ENCODE results near the gene INA.
"Not testable (repeated sequence)": the region's sequence is repeated elsewhere in the genome, so short reads cannot be mapped to it uniquely, and the experiment has no call there.

The INA gene

DNA sequence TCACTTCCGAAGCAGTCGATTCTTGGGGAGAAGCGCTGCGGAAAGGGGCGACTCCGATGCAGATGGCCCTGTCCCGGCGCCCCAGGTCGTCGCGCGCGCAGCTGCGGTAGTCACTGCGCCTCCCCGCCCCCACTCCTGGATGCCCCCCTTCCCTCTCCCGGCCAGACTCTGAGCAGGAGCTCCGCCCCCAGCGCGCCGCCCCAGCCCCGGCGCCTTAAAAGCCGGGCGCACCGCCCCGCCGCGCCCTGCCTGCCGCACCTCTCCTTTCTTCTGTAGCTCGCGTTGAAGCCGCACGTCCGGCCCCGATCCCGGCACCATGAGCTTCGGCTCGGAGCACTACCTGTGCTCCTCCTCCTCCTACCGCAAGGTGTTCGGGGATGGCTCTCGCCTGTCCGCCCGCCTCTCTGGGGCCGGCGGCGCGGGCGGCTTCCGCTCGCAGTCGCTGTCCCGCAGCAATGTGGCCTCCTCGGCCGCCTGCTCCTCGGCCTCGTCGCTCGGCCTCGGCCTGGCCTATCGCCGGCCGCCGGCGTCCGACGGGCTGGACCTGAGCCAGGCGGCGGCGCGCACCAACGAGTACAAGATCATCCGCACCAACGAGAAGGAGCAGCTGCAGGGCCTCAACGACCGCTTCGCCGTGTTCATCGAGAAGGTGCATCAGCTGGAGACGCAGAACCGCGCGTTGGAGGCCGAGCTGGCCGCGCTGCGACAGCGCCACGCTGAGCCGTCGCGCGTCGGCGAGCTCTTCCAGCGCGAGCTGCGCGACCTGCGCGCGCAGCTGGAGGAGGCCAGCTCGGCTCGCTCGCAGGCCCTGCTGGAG, at the start of gene INA:
Gene INA, plus strand, starts transcription at position 243 of the 817 bp plus-strand sequence. Its CDS starts 74 bp downstream, at position 317.
- DNase-seq, result peak; percentile 18

DNA sequence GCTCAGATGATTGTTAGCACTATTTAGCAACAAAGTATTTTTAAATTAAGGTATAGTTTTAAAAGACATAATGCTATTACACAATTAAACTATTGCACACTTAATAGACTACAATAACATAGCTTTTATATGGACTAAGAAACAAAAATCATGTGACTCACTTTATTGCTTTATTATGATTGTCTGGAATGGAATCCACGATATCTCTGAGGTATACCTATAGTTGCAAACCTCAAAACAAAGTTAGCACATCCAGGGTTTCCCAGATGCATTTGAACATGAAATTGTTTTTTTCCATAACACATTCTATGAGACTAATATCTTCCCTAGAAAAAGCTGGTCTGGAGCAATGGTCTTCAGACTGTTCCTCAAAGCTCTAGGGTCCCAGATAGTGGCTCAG, 49.5 kb upstream of the INA start:
- no peak for DNase-seq

DNA sequence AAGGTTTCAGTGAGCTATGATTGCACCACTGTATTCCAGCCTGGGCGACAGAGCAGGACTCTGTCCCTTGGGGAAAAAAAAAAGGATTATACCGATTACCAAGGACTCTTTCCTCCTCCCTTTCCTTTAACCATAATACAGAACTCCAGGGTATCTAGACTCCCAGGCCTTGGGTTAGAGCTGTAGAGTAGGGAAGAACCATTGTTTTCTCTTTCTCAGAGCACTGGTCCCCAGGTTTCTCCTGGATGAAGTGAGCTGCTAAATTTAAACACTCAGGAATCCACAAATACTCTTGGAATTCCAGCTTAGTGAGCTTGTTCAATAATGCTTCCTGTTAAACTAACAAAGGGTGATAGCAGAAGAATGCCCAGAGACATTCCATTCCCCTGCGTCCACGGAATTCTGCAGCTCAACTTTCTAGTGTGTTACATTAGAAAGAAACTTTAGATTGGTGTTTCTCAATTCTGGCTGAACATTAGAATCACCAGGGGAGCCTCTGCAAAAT, 45.8 kb upstream of the INA start:
- DNase-seq, result no peak

DNA sequence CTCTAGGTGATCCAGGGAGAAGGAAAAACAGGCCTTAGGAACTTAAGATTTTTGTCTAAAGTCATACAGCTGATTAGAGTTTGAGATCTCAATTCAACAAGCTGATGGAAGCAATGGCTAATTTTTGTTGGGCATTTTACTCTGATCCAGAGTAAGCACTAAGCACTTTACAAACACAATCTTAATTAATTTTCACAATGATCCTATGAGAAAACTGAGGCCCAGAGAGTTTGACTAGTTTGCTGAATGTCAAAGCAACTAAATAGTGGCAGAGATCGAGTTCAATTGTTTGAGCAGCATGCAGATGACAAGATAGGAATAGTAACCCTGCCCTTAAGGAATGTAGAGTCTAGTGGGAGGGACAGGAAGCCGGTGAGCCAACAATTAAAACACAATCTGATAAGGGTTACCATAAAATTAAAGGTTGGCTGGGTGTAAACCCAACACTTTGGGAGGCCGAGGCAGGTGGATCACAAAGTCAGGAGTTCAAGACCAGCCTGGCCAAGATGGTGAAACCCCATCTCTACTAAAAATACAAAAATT, 44.7 kb upstream of the INA start:
- no peak for DNase-seq

DNA sequence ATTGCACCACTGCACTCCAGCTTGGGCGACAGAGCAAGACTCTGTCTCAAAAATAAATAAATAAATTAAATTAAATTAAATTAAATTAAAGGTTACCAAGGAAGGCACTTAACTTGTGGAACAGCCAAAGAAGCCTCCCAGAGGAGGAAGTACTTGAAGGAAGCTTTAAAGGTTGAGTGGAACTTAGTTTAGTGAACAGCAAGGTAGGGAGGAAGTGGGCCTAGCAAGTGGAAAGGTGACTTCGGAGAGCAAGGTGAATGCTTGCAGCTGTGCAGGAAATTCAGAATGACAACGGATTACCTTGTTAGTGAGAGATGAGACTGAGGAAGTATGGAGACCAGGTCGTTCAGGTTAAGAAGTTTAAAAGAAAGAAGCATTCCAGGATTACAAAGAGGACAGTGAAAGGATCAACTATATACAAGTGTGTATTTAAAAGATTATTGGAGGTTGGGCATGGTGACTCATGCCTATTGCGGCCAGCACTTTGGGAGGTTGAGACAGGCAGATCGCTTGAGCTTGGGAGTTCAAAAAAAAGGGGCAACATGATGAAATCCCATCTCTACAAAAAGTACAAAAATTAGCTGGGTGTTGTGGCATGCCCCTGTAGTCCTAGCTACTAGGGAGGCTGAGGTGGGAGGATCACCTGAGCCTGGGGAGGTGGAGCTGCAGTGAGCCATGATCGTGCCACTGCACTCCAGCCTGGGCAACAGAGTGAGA, 44.0 kb upstream of the INA start:
- no peak for DNase-seq

DNA sequence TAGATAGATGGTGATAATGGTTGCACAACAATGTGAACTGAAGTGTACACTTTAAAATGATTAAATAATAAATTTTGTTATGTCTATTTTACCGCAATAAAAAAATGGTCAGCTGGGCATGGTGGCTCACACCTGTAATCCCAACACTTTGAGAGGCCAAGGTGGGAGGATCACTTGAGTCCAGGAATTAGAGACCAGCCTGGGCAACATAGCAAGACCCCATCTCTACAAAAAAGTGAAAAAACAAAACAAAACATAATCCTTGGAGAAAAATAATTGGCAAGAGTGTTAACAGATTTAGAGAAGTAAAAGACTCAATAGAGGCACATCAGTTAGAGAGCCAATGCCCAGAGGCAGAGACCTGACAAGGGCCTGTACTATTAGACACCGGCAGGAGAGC, 41.2 kb upstream of the INA start:
- DNase-seq, result no peak

DNA sequence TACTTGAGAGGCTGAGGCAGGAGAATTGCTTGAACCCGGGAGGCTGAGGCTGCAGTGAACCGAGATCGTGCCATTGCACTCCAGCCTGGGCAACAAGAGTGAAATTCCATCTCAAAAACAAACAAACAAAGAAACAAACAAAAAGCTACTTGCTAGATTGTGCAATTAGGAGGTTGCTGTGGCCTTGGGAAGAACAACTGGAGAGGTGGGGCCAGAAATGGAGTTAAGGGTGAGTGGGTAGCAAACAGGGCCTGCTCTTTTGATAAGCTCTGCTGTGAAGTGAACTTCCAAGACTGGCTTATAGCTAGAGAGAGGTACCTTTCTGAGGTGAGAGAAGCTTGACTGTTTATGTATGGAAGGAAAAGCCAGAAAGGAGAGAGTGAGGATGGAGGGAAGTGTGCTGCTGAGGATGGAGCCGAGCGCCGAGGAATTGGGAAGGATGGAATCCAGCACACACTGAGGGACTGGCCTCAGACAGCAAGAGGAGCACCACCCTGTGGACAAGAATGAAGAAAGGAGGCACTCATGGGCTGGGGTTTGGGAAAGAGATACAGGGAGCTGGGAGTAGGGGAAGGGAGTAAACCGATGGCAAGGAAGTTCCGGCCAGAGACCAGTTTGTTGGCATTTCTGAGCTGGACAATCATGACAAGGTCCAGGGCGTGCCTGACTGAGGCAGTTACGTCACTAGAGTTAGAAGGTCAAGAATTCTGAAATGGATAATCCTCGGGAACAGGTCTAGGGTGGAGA, 38.3 kb upstream of the INA start:
- DNase-seq, result no peak

DNA sequence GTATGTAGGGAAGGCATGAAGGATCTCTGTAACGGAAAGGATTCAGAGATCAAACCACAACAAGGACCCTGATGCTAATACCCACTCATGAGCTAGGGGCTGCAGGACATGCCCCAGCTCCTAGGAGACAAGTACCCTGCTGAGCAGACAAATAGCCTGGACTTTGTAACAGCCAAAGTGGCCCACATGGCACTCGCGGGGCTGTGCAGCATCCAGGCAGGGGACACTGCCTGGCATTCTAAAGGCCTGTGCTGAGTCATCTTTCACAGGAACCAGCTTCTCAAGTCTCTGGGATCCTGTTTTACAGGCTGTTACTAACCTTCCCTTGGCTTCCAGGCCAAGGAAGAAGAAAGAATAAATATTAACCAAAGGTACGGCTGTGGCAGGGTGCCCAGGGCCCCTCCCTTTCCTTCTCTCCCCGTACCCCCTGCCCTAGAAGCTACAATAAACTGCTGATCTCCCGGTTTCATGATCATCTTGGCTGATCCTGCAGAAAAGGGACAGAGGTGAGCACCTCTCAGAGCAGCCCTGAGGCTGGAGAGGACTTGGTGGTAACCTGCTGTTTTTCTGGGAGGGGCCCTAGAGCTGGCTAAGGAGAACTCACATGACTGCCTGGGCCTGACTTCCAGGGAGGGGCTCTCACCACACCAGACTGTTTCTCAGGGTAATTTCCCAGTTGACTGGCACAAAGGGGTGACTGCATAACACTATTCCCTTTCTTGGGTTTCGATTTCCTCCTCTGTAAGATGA, 35.5 kb upstream of the INA start:
- DNase-seq, result no peak

DNA sequence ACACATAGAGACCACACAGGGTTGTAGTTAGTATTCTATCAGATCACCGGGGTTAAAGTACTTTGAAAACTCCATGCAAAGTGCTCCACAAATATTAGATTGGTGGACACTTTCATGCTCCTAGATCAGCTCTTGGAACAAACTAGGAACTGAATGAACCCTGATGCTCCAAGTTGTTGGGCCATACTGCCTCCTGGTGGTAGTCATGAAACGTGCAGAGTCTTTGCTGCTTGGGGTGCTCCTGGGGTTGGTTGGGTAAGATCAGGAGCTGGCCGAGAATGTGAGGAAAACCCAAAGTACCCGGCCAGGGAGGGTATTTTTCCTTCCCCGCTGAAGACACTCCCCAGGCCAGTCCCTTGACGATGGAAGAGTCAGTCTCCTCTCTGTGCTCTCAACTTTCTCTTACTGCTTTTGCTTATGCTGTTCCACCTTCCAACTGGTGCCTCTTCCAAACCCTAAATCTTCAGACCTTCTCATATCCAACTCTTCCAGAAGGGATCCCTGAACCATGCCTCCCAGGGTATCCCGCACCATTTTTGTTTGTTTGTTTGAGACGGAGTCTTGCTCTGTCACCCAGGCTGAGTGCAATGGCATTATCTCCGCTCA, 32.2 kb upstream of the INA start:
- peak; percentile 61 for DNase-seq

DNA sequence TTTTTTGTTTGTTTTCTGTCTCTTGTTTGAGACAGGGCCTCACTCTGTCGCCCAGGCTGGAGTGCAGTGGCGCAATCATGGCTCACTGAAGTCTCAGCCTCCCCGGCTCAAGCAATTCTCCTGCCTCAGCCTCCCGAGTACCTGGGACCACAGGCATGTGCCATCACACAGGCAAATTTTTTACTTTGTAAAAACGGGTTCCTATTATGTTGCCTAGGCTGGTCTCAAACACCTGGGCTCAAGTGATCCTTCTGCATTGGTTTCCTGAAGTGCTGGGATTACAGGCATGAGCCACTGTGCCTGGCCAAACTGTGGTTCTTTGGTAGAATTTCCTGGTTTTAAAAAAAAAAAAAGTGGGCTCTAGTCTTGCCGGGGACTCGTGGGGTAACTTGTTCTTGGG, 31.4 kb upstream of the INA start, which contains the start of gene RPEL1:
Gene RPEL1, plus strand, starts transcription at position 301 of the 400 bp plus-strand sequence. CDS start 110 bp downstream, outside the sequence.
- not testable (repeated sequence) for DNase-seq

DNA sequence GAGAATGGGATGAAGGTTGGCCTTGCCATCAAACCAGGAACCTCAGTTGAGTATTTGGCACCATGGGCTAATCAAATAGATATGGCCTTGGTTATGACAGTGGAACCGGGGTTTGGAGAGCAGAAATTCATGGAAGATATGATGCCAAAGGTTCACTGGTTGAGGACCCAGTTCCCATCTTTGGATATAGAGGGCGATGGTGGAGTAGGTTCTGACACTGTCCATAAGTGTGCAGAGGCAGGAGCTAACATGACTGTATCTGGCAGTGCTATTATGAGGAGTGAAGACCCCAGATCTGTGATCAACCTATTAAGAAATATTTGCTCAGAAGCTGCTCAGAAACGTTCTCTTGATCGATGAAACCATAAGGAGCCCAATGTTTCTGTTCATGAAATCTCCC, 30.6 kb upstream of the INA start:
- DNase-seq, result no peak

DNA sequence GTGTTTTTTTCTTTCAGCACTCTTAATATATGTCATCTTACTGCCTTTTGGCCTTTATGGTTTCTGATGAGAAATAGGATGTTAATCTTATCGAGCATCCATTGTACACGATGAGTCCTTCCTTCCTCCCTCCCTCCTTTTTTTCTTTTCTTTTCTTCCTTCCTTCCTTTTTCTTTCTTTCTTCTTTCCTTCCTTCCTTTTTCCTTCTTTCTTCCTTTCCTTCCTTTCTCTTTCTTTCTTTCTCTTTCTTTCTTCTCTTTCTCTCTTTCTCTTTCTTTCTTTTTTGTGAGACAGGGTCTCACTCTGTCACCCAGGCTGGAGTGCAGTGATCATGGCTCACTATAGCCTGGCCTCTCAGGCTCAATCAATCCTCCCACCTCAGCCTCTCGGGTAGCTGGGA, 22.8 kb upstream of the INA start:
- no peak for DNase-seq

DNA sequence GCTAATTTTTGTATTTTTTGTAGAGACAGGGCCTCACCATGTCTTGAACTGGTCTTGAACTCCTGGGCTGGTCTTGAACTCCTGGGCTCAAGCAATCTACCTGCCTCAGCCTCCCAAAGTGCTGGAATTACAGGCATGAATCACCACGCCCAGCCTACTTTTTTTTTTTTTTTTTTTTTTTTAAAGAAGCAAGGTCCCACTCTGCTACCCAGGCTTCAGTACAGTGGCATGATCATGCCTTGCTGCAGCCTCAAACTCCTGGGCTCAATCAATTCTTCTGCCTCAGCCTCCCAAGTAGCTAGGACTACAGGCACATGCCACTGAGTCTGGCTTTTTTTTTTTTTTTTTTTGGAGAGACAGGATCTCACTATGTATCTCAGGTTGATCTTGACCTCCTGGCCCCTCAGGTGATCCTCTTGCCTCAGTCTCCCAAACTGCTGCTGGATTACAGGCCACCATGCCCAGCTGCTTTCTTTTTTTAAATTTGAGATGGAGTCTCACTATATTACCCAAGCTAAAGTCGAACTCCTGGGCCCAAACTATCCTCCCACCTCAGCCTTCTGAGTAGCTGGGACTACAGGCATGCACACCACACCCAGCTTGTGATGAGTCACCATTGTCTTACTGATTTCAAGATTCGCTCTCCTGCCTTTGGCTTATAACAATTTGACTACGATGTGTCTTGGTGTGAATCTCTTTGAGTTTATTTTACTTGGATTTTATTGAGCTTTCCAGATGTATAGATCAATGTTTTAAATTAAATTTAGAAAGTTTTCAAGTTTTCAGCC, 22.2 kb upstream of the INA start:
- DNase-seq, result no peak

DNA sequence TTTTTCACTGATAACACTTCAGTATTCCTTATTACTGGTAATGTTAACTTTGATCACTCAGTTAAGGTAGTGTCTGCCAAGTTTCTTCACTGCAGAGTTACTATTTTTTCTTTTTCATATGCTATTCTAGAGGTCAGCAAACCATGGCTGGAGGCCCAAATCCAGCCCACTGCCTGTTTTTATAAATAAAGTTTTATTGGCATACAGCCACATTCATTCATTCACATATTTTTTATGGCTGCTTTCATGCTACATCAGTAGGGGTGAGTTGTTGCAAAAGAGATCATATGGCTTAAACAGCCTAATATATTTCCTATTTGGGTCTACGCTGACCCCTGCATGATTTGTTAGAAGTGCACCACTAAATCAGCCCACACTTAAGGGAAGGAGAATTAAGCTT, 20.3 kb upstream of the INA start:
- no peak for DNase-seq

DNA sequence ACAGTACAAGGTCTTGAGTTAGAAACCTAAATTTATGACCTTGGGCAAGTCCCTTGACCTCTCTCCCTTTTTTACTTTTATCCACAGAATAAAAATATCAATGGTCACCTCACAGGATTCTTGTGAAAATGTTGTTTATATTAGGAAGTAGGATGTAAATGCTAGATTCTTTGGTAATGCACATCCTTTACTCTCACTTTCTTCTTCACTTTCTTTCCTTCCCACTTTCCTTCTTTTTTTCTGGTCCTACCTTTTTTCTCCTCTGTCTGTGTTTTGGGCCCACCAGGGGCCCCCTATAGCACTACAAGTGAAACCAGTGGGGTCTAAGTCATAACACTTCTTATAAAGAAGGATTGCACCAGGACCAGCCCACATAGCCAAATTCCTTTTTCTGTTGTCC, 19.1 kb upstream of the INA start:
- DNase-seq, result no peak

DNA sequence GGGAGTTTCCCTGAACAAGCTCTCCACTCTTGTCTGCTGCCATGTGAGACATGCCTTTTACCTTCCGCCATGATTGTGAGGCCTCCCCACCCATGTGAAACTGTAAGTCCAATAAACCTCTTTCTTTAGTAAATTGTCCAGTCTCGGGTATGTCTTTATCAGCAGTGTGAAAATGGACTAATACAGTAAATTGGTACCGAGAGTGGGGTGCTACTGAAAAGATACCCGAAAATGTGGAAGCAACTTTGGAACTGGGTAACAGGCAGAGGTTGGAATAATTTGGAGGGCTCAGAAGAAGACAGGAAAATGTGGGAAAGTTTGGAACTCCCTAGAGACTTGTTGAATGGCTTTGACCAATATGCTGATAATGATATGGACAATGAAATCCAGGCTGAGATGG, 18.0 kb upstream of the INA start:
- not testable (repeated sequence) for DNase-seq

DNA sequence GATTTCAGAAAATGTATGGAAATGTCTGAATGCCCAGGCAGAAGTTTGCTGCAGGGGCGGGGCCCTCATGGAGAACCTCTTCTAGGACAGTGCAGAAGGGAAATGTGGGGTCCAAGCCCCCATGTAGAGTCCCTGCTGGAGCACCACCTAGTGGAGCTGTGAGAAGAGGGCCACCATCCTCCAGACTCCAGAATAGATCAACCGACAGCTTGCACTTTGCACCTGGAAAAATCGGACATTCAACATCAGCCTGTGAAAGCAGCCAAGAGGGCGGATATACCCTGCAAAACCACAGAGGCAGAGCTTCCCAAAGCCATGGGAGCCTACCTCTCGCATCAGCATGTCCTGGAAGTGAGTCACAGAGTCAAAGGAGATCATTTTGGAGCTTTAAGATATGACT, 16.9 kb upstream of the INA start:
- no peak for DNase-seq

DNA sequence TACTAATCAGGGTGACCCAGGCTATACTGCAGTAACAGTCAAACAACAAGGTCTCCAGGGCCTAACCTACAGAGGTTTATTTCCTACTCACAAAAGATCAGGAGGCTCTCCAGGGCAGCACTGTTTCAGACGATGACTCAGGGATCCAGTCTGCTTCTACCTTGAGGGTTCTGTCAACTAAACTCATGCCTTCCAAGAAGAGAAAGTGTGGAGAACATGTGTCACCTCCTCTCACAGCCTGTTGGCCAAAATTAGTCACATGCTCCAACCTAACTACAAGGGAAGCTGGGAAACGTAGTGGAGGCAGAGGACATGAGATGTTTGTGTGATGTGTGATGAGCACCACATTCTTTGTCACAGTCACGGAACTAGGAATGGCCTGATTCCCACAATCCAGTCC, 14.7 kb upstream of the INA start:
- no peak for DNase-seq

DNA sequence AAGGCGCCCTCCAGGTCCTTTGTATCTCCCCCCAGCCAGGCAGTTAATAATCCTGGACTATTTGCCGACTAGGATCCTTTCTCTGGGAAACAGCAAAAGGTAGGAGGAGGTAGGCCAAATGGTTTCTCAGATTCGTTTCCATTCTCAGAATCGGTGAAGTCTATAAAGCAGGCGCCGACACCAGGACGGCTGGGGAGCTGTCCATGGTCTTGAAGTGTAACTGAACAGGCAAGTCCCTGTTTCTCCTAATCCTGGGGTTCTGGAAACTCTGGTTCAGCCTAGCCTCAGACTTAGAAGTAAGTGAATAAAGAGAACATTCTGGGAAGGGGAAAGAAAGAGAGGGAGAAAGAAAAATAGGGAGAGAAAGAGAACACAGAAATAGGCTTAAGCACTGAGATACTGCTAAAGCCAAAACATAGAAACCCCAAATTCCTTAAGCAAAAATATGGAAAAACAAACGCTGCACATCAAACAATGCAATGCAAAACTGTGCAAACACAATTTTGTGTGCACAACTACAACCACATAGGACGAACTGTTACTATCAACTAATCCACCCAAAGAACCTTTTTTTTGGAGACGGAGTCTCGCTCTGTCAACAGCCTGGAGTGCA, 11.1 kb upstream of the INA start:
- DNase-seq, result peak; percentile 33

DNA sequence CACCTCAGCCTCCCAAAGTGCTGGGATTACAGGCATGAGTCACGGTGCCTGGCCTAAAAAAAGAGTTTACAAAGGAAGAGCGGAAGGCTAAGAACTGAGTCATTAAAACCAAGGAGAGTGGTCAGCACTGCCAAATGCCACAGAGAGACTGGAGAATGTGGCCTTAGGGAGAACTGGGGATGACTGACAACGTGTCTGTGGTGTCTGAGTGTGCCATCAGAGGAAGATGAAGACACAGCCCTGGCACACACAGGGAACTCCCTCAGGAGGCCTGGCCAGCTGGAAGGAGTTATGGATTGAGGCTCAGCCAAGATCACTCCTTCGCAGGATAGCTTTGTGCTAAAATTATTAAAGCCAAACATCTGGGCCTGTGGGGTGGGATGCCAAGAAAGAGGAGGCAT, 3.9 kb upstream of the INA start:
- DNase-seq, result no peak
